GM18526 (cell line): ENCODE data around the gene HSD11B1L.

Experiments used
- POLR2A ChIP-seq: IDR thresholded peaks from 3 replicates; pipeline ENCODE4 v1.6.1; 2011; ENCODE audit not compliant: insufficient read length; ENCODE audit errors: extremely low read depth

The HSD11B1L gene

DNA sequence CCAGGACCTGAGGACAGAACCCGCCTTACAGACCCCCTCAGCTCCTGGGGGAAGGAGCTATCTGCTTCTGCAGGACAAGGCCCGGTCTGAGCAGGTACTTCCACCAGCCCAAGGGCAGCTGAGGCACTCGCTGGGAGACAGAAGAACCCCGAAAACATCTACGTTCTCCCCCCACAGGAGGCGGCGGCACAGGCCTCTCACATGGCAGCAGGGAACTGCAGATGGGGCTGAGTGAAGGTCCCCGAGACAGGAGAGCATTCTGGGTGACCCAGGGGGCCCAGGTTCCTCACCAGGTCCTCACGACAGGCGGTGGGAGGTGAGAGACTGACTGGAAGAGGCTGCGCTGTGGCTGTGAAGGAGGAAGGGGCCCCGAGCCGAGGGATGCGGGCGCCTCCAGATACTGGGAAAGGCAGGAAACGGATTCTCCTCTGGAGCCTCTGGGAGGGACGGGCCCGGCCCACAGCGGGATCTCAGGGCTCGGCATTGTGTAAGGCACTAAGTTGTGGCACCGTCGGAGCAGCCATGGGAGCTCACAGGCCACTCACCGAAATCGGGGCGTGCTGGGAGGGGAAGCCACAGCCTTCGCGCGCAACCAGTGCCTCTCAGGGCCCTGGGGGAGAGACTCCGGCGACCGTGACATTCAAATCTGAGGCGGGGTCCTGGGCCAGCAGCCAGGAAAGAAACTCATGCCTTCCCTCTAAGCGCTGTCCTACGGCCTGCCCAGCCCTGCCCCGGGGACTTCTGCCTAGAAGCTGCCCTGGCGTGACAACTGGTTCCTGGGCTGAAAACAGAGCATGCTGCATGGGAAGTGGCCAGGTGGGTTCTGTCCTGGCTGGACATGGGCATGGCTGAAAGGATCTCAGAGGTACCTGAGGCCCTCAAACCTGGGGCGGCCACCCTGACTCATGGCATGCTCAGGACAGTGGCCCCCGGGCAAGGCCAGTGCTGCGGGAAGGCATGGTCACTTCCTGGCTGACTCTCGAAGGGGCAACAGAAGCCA is 23.3 kb downstream of the HSD11B1L start:
- TF ChIP-seq POLR2A: no peak

- no peak for TF ChIP-seq POLR2A
These were observed 24.7 kb downstream of the HSD11B1L start for GRCh38 chr19:5705552-5705951.

DNA sequence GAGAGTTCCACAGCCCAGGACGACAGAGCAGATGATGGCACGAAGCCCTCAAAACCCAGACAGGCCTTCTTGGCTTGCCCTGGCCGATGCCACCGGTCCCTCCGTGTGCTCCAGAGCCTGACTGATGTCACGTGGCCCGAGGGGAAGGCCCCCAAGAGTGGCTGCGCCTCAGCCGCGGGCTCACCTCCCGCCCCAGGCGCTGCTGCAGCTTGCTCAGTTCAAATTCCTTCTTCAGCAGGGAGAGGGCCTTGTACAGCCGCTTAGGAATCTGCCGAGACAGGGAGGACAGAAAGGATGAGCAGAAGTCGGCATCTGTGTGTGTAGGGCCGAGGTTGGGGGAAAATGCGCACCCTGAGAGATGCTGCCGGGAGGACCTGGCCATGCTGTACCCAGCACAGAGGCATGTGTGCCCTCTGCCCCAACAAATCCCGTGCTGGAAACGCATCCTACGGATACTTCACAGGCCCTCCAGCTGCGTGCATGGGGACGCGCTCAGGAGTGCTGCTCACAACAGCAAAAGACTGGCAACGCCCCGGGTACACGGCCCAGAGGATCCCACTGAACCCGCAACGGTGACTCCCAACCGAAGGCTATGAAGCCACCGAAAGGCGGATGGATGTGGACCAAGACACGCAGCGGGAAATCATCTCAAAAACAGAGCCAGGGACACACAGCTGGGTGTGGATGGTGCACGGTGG is 26.2 kb downstream of the HSD11B1L start:
- TF ChIP-seq POLR2A: no peak

GRCh38 chr19:5707576-5708575 is 27.0 kb downstream of the HSD11B1L start:
- TF ChIP-seq POLR2A: no peak

GRCh38 chr19:5711025-5711424 is 30.2 kb downstream of the HSD11B1L start:
- no peak for TF ChIP-seq POLR2A

DNA sequence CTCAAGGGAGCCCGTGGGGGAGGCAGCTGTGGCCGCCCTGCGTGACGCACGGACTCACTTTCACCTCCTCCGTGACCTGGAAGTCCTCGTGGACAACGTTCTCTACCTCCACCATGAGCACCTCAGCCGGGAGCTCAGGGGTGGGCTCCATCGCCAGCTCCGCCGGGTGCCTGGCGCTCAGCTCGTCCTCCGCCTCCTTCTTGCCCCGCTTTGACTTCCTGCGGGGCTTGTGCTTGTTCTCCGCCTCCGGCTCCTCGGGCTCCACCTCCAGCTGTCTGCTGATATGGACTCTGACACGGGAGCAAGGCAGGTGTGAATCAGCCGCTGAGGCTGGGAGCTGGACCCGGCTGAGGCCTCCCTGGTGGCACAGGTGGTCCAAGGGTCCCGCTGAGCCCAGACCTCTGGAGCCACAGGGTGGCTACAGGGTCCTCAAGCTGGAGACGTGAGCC is 30.9 kb downstream of the HSD11B1L start:
- TF ChIP-seq POLR2A: no peak

- no peak for TF ChIP-seq POLR2A
These were observed 32.4 kb downstream of the HSD11B1L start for GRCh38 chr19:5713228-5713627.

GRCh38 chr19:5714816-5715215 is 34.0 kb downstream of the HSD11B1L start:
- TF ChIP-seq POLR2A: no peak

DNA sequence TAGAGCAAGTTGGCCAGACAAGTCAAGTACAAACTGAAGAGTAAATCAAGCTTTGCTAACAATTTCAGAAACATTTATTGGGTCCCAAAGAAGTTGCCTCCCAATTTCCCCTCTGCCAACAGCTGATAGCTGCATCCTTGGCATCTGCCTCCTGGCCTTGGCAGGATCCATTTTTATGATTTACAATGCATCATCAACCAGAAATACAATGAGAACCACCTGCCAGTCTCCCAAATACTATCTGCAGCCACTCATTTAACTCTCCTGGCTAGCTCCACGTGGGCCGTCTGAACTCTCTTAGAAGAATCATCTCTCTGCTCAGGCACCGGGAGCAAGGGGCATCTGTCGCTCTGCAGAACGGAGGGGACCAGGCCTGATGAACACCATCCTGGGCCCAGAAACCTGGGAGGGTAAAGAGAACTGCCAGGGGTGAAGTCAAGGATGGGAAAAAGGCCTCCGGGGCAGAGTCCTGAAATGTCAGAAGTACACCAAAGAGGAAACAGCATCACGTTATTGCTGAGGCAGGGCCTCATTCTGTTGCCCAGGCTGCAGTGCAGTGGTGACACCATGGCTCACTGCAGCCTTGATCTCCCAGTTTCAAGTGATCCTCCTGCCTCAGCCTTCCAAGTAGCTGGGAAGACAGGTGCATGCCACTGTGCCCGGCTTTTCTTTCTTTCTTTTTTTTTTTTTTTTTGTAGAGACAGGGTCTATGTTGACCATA is 36.5 kb downstream of the HSD11B1L start:
- no peak for TF ChIP-seq POLR2A

- no peak for TF ChIP-seq POLR2A
These were observed 37.3 kb downstream of the HSD11B1L start for GRCh38 chr19:5718037-5718578.

DNA sequence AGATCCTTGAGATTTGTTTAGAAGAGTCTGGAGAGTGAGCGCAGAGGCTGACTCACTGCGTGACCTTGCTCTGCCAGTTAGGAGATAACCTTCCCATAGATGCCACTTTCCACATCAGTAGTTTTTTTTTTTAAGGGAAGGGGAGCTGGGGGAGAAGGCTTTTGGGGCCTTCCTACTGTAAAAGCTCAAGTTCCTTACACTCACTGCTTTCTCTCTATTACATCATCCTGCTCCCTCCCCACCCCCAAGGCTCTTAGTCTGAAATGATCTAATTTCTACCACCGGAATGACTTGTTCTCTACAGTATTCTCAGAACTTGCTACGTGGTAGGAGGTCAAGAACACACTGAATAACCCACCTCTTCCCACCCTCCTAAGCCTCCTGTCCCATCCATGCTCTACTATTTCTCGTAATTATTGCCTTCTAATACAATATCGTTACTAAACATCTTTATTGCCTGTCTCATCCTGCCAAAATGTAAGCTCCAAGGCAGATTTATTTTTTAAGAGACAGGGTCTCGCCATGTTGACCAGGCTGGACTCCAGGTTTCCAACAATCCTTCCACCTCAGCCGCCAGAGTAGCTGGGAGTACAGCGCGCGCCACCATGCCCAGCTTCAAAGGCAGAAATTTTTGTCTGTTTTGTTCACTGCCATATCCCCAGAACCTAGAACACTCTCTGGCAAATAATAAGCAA is 37.9 kb downstream of the HSD11B1L start:
- TF ChIP-seq POLR2A: peak; percentile 17

GRCh38 chr19:5719274-5719960 is 38.6 kb downstream of the HSD11B1L start:
- no peak for TF ChIP-seq POLR2A
